ENCODE measurements around the gene LRMDA. TPM values are rescaled to one million over a fixed set of nuclear protein-coding genes. Genes with fewer than 3 reads are reported as not detected.

Gene LRMDA
- total and polyA plus RNA-seq, 2 donors from 2014 or later, result 23.2 to 48.6 TPM

- DNase-seq, result peak in 1 of 5 donors; percentile 29
- Histone ChIP-seq H3K9ac (ENCODE audit: low read length in 3 of 3) (no peak overlapping the region), H3K27ac (ENCODE audit: low read depth in 2 of 2, low read length in 2 of 2) (no peak overlapping the region), H3K4me3 (ENCODE audit: low read length in 3 of 3) (no peak overlapping the region), H3K36me3 (ENCODE audit: control insufficient read depth in 2 of 3, insufficient read depth in 3 of 3, low read length in 3 of 3) (no peaks in the 10 kb centered on the region), H3K27me3 (ENCODE audit: control insufficient read depth, insufficient read depth, low read length) (no peaks in the 10 kb centered on the region), H3K9me3 (ENCODE audit: control insufficient read depth in 2 of 3, insufficient read depth in 1 of 3, low read length in 3 of 3) (no peaks in the 10 kb centered on the region), H3K4me1 (ENCODE audit: control insufficient read depth in 2 of 3, insufficient read depth in 2 of 3, low read depth in 1 of 3, low read length in 3 of 3) (peaks cover 5 to 11% (median 9%) of the 10 kb centered on the region in 3 donors)
- TF ChIP-seq CTCF (IDR thresholded peaks at IDR 0.05; ENCODE audit: borderline replicate concordance, extremely low read depth, insufficient read depth), result no peak
- no peak for FAIRE-seq
- intact Hi-C loops (cut with DNase I), result no loop called here
Measured at GRCh38 chr10:76195654-76196390, 764.4 kb downstream of the LRMDA start.

- no peak for DNase-seq
- no peaks in the 10 kb centered on the region for H3K36me3 ChIP-seq (ENCODE audit: control insufficient read depth in 2 of 3, insufficient read depth in 3 of 3, low read length in 3 of 3)
- peaks cover 2 to 7% (median 5%) of the 10 kb centered on the region in 3 donors for H3K4me1 ChIP-seq (ENCODE audit: control insufficient read depth in 2 of 3, insufficient read depth in 2 of 3, low read depth in 1 of 3, low read length in 3 of 3)
- TF ChIP-seq CTCF (IDR thresholded peaks at IDR 0.05; ENCODE audit: borderline replicate concordance, extremely low read depth, insufficient read depth), result no peak
- no peak for FAIRE-seq
- H3K9ac ChIP-seq (ENCODE audit: low read length in 3 of 3), result no peak overlapping the region
- H3K27ac ChIP-seq (ENCODE audit: low read depth in 2 of 2, low read length in 2 of 2), result no peak overlapping the region
- H3K4me3 ChIP-seq (ENCODE audit: low read length in 3 of 3), result no peak overlapping the region
- no peaks in the 10 kb centered on the region for H3K27me3 ChIP-seq (ENCODE audit: control insufficient read depth, insufficient read depth, low read length)
- no peaks in the 10 kb centered on the region for H3K9me3 ChIP-seq (ENCODE audit: control insufficient read depth in 2 of 3, insufficient read depth in 1 of 3, low read length in 3 of 3)
- intact Hi-C loops (cut with DNase I), result no loop called here
Measured at GRCh38 chr10:76197293-76197692, 765.9 kb downstream of the LRMDA start.

- FAIRE-seq, result no peak
- DNase-seq, result peak in 1 of 5 donors; percentile 27
- Histone ChIP-seq H3K4me3 (ENCODE audit: low read length in 3 of 3) (no peak overlapping the region), H3K9me3 (ENCODE audit: control insufficient read depth in 2 of 3, insufficient read depth in 1 of 3, low read length in 3 of 3) (no peaks in the 10 kb centered on the region), H3K4me1 (ENCODE audit: control insufficient read depth in 2 of 3, insufficient read depth in 2 of 3, low read depth in 1 of 3, low read length in 3 of 3) (peaks cover under 1 to 7% (median 5%) of the 10 kb centered on the region in 3 donors), H3K27ac (ENCODE audit: low read depth in 2 of 2, low read length in 2 of 2) (peak overlapping the region in 1 of 2 donors; percentile 19), H3K27me3 (ENCODE audit: control insufficient read depth, insufficient read depth, low read length) (no peaks in the 10 kb centered on the region), H3K9ac (ENCODE audit: low read length in 3 of 3) (no peak overlapping the region), H3K36me3 (ENCODE audit: control insufficient read depth in 2 of 3, insufficient read depth in 3 of 3, low read length in 3 of 3) (no peaks in the 10 kb centered on the region)
- intact Hi-C loops (cut with DNase I), result no loop called here
- TF ChIP-seq CTCF (IDR thresholded peaks at IDR 0.05; ENCODE audit: borderline replicate concordance, extremely low read depth, insufficient read depth), result no peak
Measured at GRCh38 chr10:76198287-76199035, 767.0 kb downstream of the LRMDA start.
